ENCODE results near the gene CTAGE9.

CTAGE9 gene

GRCh38 chr6:131669891-131670290 is 40.9 kb downstream of the CTAGE9 start:
- DNase-seq (ENCODE audit: low read depth), result no peak

- no peak for DNase-seq (ENCODE audit: low read depth)
Measured at GRCh38 chr6:131663578-131664165, 47.1 kb downstream of the CTAGE9 start.

- DNase-seq (ENCODE audit: low read depth), result no peak
Measured at GRCh38 chr6:131660195-131660594, 50.6 kb downstream of the CTAGE9 start.
